ENCODE results near the gene D2HGDH.
"Not testable (repeated sequence)": the region's sequence is repeated elsewhere in the genome, so short reads cannot be mapped to it uniquely, and the experiment has no call there.

GRCh38 chr2:241759893-241760292, 25.5 kb downstream of the D2HGDH start:
- TF ChIP-seq CTCF (IDR thresholded peaks at IDR 0.05; ENCODE audit: low read depth, low read length, poor library complexity, severe bottlenecking); EZH2phosphoT487 (IDR thresholded peaks at IDR 0.05; ENCODE audit: borderline replicate concordance, low read length): not testable (repeated sequence)

All from DOHH2 (cell line).